T47D (cell line): ENCODE data around the gene VAPB.
"Not testable (repeated sequence)": the region's sequence is repeated elsewhere in the genome, so short reads cannot be mapped to it uniquely, and the experiment has no call there.

Experiments
- DNase-seq, 2 experiments: peaks; one replicate each; pipeline versions ENCODE4 v3.0.0 to v3.0.0-alpha.2; 2011 to 2012; ENCODE audit warnings: low read depth in 1 of 2, low spot score in 1 of 2
- JUND ChIP-seq: IDR thresholded peaks from 2 replicates; pipeline ENCODE4 v1.6.1; 2012; ENCODE audit warnings: low read depth
- in situ Hi-C: cut with HindIII; loops from 2 replicates; pipeline ENCODE4 v1.10.0; 2016; ENCODE audit warnings: low sequenced_read_pairs, low pct_unique_long_range_greater_than_20kb

Gene VAPB

DNA sequence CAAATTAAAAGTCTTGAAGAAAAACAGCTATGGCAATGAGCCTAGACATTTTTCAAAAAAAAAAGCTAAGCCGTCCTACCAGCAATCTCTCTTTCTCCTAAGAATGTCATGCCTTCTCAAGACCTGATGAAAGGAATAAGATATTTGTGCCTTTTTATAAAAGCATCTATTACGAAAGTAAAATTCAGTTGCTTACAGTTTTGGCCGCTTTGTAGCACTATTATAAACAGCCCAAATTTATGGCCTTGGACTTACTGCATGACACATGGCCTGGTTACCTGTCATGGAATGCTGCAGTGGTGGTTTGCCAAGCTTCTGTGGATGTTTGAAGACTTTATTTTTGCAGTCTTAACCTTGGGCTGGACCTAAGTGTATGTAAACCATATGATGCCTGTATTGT is 22.2 kb upstream of the VAPB start:
- TF ChIP-seq JUND, result no peak
- no peak for DNase-seq

DNA sequence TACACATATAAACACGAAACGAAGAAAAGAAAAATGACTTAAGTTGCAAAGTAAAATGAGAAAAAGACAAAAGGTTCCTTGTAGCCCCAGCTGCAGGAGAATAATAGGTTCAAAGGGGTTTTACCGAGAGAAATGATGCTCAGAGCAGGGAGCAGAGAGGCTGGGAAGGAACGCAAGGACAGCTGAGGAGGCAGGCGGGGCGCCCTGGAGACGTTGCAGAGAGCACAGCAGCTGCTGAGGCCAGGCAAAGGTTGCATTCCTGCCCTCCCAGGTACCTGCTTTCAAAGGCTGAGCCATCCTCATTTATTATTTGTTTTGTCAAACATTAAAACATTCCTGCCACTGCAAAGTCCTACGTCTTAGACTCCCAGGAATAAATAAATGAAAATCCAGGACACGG is 16.2 kb upstream of the VAPB start:
- no peak for TF ChIP-seq JUND
- DNase-seq, result peak in 1 of 2 experiments; percentile 35
- in situ Hi-C loops, result no loop called here

More for the DNA sequence above, 22.2 kb upstream of the VAPB start:
- in situ Hi-C loops, result no loop called here

DNA sequence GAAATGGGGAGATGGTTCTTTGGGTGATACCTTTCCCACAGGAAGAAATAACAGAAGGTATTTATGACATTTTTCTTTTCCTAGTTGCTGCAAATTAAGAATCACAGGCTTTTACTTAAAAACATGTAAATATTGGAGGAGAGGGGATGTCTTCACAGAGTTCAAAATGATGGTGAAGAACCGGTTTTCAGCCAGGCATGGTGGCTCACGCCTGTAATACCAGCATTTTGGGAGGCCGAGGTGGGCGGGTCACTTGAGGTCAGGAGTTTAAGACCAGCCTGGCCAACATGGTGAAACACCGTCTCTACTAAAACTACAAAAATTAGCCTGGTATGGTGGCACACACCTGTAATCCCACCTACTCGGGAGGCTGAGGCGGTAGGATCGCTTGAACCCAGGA is 15.7 kb upstream of the VAPB start:
- in situ Hi-C loops, DNase-seq: not testable (repeated sequence)

DNA sequence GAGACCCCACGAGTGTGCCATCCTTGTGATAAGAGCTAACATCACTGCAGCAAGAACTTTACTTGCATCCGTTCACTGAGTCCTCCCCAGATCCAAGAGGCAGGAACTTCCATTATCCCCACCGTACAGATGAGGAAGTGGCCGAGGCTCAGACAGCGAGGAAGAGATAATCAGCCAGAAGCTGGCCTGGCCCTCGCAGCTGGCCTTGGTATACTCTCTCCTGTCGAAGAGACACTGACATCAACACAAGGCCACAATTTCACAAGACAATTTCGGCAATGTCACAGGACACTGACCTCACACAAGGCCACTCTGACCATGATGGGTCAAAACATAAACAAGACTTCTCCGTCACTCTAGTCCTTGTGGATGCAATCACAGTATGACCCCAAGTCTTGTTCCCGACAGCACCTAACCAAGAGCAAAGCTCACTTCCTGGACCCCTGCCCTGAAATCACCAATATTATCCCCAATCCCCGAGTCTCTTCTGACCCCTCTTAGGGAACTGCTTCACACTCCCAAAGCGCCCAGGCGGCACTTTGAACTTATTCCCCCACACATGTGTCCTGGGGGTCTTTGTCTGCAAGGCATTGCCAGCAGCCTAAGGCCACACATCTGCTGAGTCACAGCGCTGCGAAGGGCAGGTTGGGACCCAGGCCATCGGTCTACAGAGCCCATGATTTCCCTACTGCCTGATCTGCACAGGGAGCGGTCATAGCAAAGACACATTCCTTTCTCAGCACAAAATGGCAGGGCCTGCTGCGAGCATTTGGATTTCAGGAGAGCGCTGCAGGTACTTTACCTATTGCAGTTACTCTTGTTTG is 14.8 kb upstream of the VAPB start:
- in situ Hi-C loops, result no loop called here
- no peak for TF ChIP-seq JUND
- no peak for DNase-seq

DNA sequence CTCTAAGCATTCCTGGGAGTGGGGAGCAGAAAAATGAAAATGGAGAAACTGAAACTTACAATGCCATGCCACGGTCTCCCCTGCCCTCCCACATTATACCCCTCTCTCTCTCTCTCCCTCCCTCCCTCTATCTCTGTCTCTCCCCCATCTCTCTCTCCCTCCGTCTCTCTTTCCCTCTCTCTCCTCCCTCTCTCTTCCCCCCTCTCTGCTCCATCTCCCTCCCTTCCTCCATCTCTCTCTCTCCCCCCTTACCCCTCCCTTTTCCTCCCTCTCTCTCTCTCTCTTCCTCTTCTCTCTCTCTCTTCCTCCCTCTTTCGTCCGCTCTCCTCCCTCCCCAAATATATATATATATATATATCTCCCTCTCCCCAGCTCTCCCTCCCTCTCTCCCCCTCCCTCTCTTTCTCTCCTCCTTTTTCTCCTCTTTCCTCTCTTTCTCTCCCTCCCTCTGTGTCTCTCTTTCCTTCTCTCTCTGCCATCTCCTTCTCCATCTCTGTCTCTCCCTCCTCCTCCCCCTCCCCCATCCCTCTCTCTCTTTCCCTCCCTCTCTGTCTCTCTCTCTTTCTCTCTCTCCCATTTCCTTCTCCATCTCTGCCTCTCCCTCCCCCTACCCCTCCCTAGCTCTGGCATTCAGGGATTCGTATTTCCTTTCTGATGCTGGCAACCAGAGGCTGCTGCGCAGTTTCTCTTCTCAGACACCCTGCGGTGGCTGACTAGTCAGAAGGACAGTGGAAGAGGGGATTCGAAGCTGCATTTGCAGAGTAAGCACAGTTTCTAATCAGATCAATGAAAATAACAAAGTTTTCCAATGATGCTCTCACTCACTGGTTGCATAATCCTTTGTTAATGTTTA is 13.9 kb upstream of the VAPB start:
- no peak for DNase-seq
- no peak for TF ChIP-seq JUND
- in situ Hi-C loops, result no loop called here

DNA sequence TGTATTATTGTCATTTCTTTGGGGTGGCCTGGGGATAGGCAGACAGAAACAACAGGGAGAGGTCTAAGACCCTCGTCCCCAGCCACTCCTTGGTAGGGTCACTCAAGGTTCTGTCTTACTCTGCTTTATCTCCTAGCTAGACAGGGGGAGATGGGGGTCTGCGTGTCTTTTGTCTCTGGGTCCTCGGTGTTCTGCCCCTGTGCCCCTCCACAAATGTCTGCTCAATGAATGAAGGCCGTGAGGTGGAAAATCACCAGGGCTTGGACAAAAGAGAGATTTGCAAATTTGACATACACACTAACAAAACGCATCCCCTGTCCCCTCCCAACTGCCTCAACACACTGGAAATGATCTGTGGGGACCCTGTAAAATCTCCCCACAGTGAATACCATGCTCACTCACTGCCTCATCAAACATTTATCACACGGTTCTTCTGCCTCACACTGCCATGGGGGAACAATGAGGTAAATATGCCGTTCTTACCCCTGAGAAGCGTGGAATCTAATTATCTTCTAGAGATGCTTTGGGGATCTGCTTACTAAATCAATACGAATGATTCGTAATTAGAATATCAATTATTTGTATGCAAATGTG is 13.2 kb upstream of the VAPB start:
- no peak for DNase-seq
- in situ Hi-C loops, result no loop called here
- no peak for TF ChIP-seq JUND

DNA sequence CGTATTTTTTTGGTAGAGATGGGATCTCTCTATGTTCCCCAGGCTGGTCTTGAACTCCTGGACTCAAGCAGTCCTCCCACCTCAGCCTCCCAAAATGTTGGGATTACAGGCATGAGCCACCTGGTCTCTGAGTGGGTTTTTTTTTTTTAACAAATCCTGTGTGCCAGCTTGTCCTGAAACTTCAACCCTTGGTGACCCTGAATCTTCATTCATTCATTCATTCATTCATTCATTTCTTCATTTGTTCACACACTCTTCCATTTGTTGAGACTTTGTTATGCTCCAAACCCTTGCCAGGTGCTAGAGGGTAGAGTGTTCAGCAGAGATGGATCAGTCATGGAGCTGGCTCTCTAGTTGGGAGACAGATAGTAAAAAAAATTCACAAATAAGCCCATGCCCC is 12.0 kb upstream of the VAPB start:
- no peak for DNase-seq
- in situ Hi-C loops, result no loop called here
- TF ChIP-seq JUND, result no peak

DNA sequence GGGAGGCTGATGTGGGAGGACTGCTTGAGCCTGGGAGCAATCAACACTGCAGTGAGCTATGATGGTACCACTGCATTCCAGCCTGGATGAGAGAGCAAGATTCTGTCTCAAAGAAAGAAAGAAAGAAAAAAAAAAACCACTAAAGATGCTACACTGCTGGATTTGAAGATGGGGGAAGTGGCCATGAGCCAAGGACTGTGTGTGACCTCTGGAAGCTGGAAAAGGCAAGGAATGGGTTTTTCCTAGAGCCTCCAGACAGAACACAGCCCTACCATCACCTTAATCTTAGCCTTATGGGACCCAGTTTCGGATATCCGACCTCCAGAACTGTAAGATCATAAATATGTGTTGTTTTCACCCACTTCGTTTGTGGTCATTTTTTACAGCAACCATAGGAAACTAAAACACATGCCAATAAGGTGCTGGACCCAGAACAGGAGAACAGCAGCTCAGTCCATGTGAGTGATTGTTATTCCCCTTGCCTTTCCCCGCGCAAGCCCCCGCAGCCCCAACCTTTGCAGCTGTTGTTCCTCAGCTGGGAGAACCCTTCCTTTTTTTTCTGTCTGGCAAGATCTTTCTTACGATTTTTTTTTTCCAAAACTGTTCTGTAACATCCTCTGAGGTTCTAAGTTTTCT is 11.1 kb upstream of the VAPB start:
- in situ Hi-C loops, result no loop called here
- no peak for DNase-seq
- TF ChIP-seq JUND, result no peak

DNA sequence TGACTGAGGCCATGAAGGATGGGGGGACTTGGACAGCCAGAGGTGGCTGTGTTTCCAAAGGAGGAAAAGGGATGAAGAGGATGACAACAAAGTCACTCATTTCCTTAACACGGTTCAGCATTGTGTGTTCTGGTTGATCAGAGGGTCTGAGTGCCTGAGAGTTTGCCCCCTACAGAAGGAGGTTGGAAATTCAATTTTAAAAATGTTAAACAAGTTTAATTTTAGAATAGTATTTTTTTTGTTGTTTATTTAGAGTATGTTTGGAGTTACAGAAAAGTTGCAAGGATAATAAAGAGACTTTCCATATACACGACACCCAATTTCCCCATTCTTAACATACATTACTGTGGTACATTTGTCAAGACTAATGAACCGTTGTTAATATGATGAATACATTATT is 10.3 kb upstream of the VAPB start:
- DNase-seq, result no peak
- in situ Hi-C loops, result no loop called here
- no peak for TF ChIP-seq JUND

DNA sequence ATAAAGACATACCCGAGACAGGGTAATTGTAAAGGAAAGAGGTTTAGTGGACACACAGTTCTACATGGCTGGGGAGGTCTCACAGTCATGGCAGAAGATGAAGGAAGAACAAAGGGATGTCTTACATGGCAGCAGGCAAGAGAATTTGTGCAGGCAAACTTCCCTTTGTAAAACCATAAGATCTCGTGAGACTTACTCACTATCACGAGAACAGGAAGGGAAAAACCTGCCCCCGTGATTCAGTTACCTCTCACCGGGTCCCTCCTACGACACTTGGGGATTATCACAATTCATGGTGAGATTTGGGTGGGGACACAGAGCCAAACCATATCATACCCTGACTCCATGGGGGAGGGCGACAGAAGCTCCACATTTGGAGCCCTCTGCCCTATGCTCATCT is 7.4 kb upstream of the VAPB start:
- in situ Hi-C loops, result no loop called here
- no peak for DNase-seq
- no peak for TF ChIP-seq JUND

DNA sequence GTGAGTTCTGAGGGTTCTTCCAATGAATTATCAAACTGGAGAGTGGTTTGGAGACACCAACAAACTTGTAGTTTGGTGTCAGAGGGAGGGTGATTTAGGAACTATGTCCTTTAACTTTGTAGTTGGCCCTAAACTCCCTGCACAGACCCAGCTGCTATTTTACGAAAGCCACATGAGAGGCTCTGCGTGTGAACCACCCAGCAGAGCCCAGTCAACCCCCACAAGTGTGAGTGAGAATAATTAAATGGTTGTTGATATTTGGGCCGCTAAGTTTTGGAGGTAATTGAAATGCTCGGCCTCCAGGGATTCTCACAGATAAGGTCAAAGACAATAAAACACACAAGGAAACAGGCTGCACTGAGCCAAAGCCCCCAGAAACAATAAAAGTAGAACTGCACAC is 6.9 kb upstream of the VAPB start:
- no peak for DNase-seq
- in situ Hi-C loops, result no loop called here
- no peak for TF ChIP-seq JUND

DNA sequence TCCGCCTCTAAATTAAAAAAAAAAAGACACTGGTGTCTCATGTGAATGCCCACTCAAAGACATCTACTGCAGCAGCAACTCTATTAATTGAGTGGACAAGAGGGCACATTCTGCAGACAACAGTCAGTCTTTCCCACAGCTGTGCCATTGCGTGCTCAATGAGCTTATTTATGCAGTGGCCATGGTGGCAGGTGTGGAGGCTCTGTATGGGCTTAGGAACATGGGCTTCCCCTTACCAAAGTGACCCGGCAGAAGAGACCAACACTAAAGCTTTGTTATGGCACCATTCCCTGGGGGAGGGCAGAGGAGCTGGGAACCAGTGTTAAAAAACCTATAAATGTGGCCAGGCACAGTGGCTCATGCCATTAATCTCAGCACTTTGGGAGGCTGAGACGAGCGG is 4.2 kb upstream of the VAPB start:
- no peak for TF ChIP-seq JUND
- DNase-seq, result no peak
- in situ Hi-C loops, result no loop called here
